B cell (primary cell): Measurements from ENCODE around the gene LGALS3. TPM values are rescaled to one million over a fixed set of nuclear protein-coding genes. Genes with fewer than 3 reads are reported as not detected.

ENCODE experiments used
- ATAC-seq: fragments of 200-7000 bp; cut with Tn5 transposase; one replicate; pipeline ENCODE4 v1.10.0; 2021; ENCODE audit warnings: low read depth, mild to moderate bottlenecking, moderate number of reproducible peaks, moderate library complexity
- CTCF ChIA-PET: fragments of 350-600 bp; sonication (Branson Sonifier 250); formaldehyde crosslinking; loops from one replicate; lab custom pipeline; 2021; ENCODE audit warnings: antibody characterized with exemption, inconsistent platforms; lab: Charles Lee
- POLR2A ChIA-PET: fragments of 350-600 bp; sonication (Branson Sonifier 250); formaldehyde crosslinking; loops from one replicate; lab custom pipeline; 2021; ENCODE audit warnings: antibody characterized with exemption; lab: Charles Lee
- DNase-seq: peaks from one replicate; pipeline ENCODE4 v3.0.0; 2013
- H2AFZ ChIP-seq: 2 replicates; pipeline ENCODE4 v1.6.1; 2012; ENCODE audit warnings: mild to moderate bottlenecking, low read depth, low read length; ENCODE audit not compliant: insufficient read depth, poor library complexity, severe bottlenecking
- H3K27ac ChIP-seq, 2 donors: 1 replicate in 1 of 2; 2 replicates in 1 of 2; pipeline ENCODE4 v1.5.1; 2012 to 2013; ENCODE audit warnings: low read length in 2 of 2, mild to moderate bottlenecking in 2 of 2, moderate library complexity in 1 of 2
- H3K27me3 ChIP-seq, 4 experiments: fragments of 200-600 bp in 1 of 4; sonication (generic) in 1 of 4; replicated peaks in 1 of 4; 1 replicate in 2 of 4; 2 replicates in 2 of 4; pipeline versions ENCODE4 v1.6.1 to v1.7.0; 2013 to 2016; ENCODE audit warnings: low read length in 3 of 4, mild to moderate bottlenecking in 2 of 4, mixed read lengths in 1 of 4, moderate library complexity in 1 of 4; ENCODE audit not compliant: insufficient read depth in 4 of 4, control insufficient read depth in 3 of 4; ENCODE audit errors: control extremely low read depth in 1 of 4
- H3K36me3 ChIP-seq, 2 experiments: replicated peaks in 1 of 2; 1 replicate in 1 of 2; 2 replicates in 1 of 2; pipeline versions ENCODE4 v1.6.1 to v1.7.1; 2013; ENCODE audit warnings: low read length in 1 of 2; ENCODE audit not compliant: insufficient read depth in 2 of 2, control insufficient read depth in 1 of 2; ENCODE audit errors: control extremely low read depth in 1 of 2, extremely low read depth in 1 of 2
- H3K4me1 ChIP-seq, 2 donors: fragments of 200-600 bp in 1 of 2; sonication (generic) in 1 of 2; 1 replicate in 1 of 2; 2 replicates in 1 of 2; pipeline versions ENCODE4 v1.5.1 to v1.6.1; 2013 to 2017; ENCODE audit warnings: low read length in 2 of 2; ENCODE audit not compliant: control insufficient read depth in 2 of 2, insufficient read depth in 2 of 2
- H3K4me2 ChIP-seq: replicated peaks from 2 replicates; pipeline ENCODE3; 2012; ENCODE audit warnings: mild to moderate bottlenecking, low read depth, low read length; ENCODE audit not compliant: poor library complexity, severe bottlenecking
- H3K4me3 ChIP-seq, 5 experiments: fragments of 200-600 bp in 1 of 5; sonication (generic) in 1 of 5; 1 replicate in 3 of 5; 2 replicates in 2 of 5; pipeline versions ENCODE4 v1.5.1 to v1.7.0; 2011 to 2016; ENCODE audit warnings: low read length in 4 of 5, mild to moderate bottlenecking in 4 of 5, low read depth in 2 of 5, control low read depth in 1 of 5, moderate library complexity in 1 of 5; ENCODE audit not compliant: insufficient read depth in 1 of 5; ENCODE audit errors: control extremely low read depth in 1 of 5, extremely low read depth in 1 of 5
- H3K79me2 ChIP-seq: fragments of 200-600 bp; sonication (generic); one replicate; pipeline ENCODE4 v1.6.0; 2016; ENCODE audit warnings: low read length; ENCODE audit not compliant: control insufficient read depth, insufficient read depth
- H3K9ac ChIP-seq: fragments of 200-600 bp; sonication (generic); 2 replicates; pipeline ENCODE4 v1.6.1; 2017; ENCODE audit warnings: mild to moderate bottlenecking, low read length, moderate library complexity
- H3K9me3 ChIP-seq, 3 donors: one replicate each; pipeline versions ENCODE4 v1.6.1 to v1.7.1; 2013; ENCODE audit warnings: low read length in 2 of 3; ENCODE audit not compliant: control insufficient read depth in 2 of 3, insufficient read depth in 1 of 3; ENCODE audit errors: control extremely low read depth in 1 of 3
- H4K20me1 ChIP-seq: 2 replicates; pipeline ENCODE4 v1.6.0; 2012; ENCODE audit warnings: mild to moderate bottlenecking, low read length; ENCODE audit not compliant: insufficient read depth, control insufficient read depth, poor library complexity, severe bottlenecking
- H3K27ac Mint-ChIP-seq: one replicate; pipeline ENCODE4 v1.8.0; 2021; ENCODE audit warnings: mixed read lengths
- H3K27me3 Mint-ChIP-seq: one replicate; pipeline ENCODE4 v1.8.0; 2021; ENCODE audit warnings: mixed read lengths
- H3K4me1 Mint-ChIP-seq: one replicate; pipeline ENCODE4 v1.8.0; 2021; ENCODE audit warnings: mixed read lengths
- H3K4me3 Mint-ChIP-seq: one replicate; pipeline ENCODE4 v1.8.0; 2021; ENCODE audit warnings: mixed read lengths
- H3K9me3 Mint-ChIP-seq: one replicate; pipeline ENCODE4 v1.8.0; 2022; ENCODE audit warnings: mixed read lengths; ENCODE audit not compliant: insufficient read depth
- CTCF ChIP-seq: fragments of 200-600 bp; IDR thresholded peaks from one replicate; pipeline ENCODE4 v1.8.0; 2022; ENCODE audit warnings: antibody characterized with exemption, mild to moderate bottlenecking
- EZH2 ChIP-seq: IDR thresholded peaks from 2 replicates; pipeline ENCODE4 v1.6.1; 2012; ENCODE audit warnings: borderline replicate concordance, low read depth, mild to moderate bottlenecking, moderate library complexity, low read length; ENCODE audit not compliant: insufficient read depth, poor library complexity, severe bottlenecking
- WGBS: methylation state at CpG from one replicate; pipeline ENCODE4 v1.1.5; 2013; ENCODE audit warnings: missing lambda C conversion rate; ENCODE audit not compliant: insufficient coverage; 5-methylcytosine and 5-hydroxymethylcytosine counted together
- intact Hi-C: fragments of 100-400 bp; cut with micrococcal nuclease; formaldehyde crosslinking; loops from one replicate; pipeline ENCODE4 v1.10.0; 2022
- polyA plus RNA-seq: library from polyadenylated mRNA; depleted of rRNA; stranded (reverse); fragments of >200 nt; gene quantifications from 2 replicates; pipeline ENCODE4 v1.2.3, GENCODE V29; 2012
- total RNA-seq, 2 donors: library from RNA; stranded (reverse); fragments of 120-200 nt in 1 of 2; gene quantifications; 1 replicate in 1 of 2; 2 replicates in 1 of 2; pipeline versions ENCODE4 v1.2.3 to v1.2.4, GENCODE V29; 2013 to 2022

LGALS3 gene
- total and polyA plus RNA-seq, 2 donors (not counting 1 experiment from before 2014, with no cell fraction given), result 7.0 to 21.1 TPM

- intact Hi-C loops, result no loop called here
- ATAC-seq (no peak), DNase-seq (no peak)
- ChIA-PET POLR2A (no interaction called here), CTCF (interaction anchor here (1.0 to 4.8 kb wide), 4 partner anchors 12 to 72 kb away, joined by 3 to 98 read pairs (median 6); no protein-coding TSS in a partner anchor)
- Histone ChIP-seq H3K27ac (no peak overlapping the region), H3K79me2 (no peaks in the 10 kb centered on the region), H4K20me1 (no peaks in the 10 kb centered on the region), H3K4me1 (no peaks in the 10 kb centered on the region), H3K4me3 (no peak overlapping the region), H2AFZ (no peak overlapping the region), H3K9ac (no peak overlapping the region), H3K36me3 (no peaks in the 10 kb centered on the region), H3K9me3 (peaks cover 0 to 5% (median 0%) of the 10 kb centered on the region in 3 donors), H3K27me3 (no peaks in the 10 kb centered on the region), H3K4me2 (no peak overlapping the region)
- WGBS, result 95% methylated on average over 9 of the region's 9 CpGs
- no peak overlapping the region for H3K4me3 Mint-ChIP-seq
- H3K9me3 Mint-ChIP-seq, result no peaks in the 10 kb centered on the region
- H3K27ac Mint-ChIP-seq, result no peak overlapping the region
- TF ChIP-seq EZH2 (no peak), CTCF (no peak)
- H3K27me3 Mint-ChIP-seq, result no peaks in the 10 kb centered on the region
- peaks cover 5% of the 10 kb centered on the region for H3K4me1 Mint-ChIP-seq
Measured at GRCh38 chr14:55086938-55087337, 42.1 kb upstream of the LGALS3 start.

DNA sequence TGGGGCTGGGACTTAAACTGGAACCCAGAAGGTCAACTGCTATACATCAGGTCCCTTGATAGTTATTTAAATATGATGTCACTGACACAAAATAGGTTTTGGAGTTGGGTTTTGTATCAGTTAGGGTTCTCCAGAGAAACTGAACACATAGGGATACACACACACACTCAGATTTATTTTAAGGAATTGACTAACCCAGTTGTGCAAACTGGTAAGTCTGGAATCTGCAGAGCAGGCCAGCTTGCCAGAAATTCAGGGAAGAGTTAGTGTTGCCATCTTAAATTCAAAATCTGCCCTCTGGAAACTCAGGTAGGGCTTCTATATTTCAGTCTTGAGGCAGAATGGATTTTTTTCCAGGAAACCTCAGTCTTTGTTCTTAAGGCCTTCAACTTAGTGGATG is 40.7 kb upstream of the LGALS3 start:
- no peak overlapping the region for H3K9ac ChIP-seq
- TF ChIP-seq CTCF (no peak), EZH2 (no peak)
- intact Hi-C loops, result loop anchor here (2.0 kb wide), 2 partner anchors 14 to 16 kb away; no protein-coding TSS in a partner anchor
- no peaks in the 10 kb centered on the region for H3K79me2 ChIP-seq
- no peaks in the 10 kb centered on the region for H3K27me3 ChIP-seq
- no peak overlapping the region for H3K4me2 ChIP-seq
- Mint-ChIP-seq H3K4me3 (no peak overlapping the region), H3K4me1 (peaks cover 5% of the 10 kb centered on the region), H3K27ac (no peak overlapping the region), H3K9me3 (no peaks in the 10 kb centered on the region), H3K27me3 (no peaks in the 10 kb centered on the region)
- ATAC-seq, result no peak
- no peaks in the 10 kb centered on the region for H3K36me3 ChIP-seq
- ChIA-PET CTCF (interaction anchor here (0.9 to 4.8 kb wide), 6 partner anchors 11 to 71 kb away, joined by 3 to 98 read pairs (median 5); partner anchors contain the start of genes MAPK1IP1L and WDHD1), POLR2A (interaction anchor here (0.7 kb wide), 1 partner anchor 20 kb away, joined by 15 read pairs; no protein-coding TSS in a partner anchor)
- no peak overlapping the region for H3K4me3 ChIP-seq
- no peaks in the 10 kb centered on the region for H3K4me1 ChIP-seq
- H3K27ac ChIP-seq, result no peak overlapping the region
- DNase-seq, result no peak
- H2AFZ ChIP-seq, result no peak overlapping the region
- peaks cover 0 to 5% (median 0%) of the 10 kb centered on the region in 3 donors for H3K9me3 ChIP-seq
- H4K20me1 ChIP-seq, result no peaks in the 10 kb centered on the region
